GM19467 (cell line): Measurements from ENCODE around the gene FAHD2A.
"Not testable (repeated sequence)": the region's sequence is repeated elsewhere in the genome, so short reads cannot be mapped to it uniquely, and the experiment has no call there.

Source experiments
- ATAC-seq: cut with Tn5 transposase; IDR thresholded peaks from one replicate; pipeline ENCODE4 v1.9.1; 2021; ENCODE audit warnings: mild to moderate bottlenecking, moderate library complexity; ENCODE audit not compliant: unreplicated experiment

Gene FAHD2A

DNA sequence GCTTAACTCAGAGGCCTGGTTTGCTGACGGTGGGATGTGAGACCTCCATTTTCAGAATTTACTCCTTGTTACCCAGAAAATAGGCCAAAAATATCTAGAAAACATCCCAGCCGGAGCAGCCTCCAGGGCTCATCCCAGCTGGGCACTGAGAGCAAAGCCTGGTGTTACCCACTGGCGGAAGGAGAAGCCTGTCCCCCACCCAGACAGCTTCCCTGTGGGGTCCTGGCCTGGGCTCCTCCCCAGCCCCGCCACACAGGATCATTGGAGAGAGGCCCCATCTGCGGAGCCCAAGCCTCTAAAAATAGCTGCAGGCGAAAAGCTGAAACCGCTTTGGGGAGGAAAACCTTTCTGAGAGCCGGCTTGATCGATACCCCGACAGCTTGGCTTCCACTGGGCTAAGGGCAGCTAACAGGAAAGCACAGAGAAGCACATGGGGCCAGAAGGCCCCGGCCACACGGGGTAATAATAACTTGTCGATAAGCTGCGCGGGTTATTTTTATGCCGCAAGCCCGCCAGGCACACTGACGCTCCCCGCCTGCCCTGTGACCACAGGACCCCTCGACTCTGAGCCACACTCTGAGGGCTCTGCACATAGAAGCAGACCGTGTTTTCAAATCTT, 26.9 kb upstream of the FAHD2A start:
- ATAC-seq = no peak

DNA sequence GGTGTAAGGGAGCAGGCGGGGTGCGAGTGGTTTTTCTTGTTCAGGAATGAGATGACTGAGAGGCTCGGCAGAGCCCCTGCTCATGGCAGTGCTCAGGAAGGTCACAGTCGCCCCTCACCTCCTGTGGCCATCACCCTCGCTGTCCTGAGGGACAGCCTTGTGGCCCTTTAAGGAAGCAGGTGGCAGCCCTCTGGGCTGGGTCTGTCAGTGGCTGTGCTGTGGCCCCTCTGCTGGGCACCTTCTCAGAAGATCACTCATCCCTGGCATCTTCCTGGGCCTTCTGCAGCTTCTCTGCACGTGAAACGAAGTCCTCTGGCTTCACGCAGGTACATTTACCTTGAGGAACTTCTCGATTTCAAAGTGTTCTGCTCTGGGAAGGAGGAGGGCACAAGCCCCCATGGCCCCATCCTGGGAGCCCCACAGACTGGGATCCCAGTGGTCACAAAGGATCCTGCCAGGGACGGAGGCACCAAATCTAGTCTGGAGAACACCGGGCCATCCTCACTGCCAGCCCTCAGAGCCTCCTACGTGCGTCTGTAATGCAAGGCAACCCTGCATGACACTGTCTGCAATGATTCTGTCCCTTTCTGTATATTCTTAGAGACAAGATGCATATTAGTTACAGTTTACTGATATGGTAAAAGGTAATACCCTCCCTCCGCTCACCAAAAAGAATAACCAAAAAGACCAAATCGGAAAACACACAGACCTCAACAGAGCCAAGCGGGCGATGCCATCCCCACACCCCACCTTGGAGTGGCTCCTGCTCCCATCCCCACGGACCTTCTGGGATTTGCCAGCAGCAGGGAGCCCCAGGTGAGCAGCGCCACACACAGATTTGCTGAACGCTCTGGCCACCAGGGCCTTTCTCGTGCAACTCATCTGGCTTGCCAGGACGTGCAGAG, 25.9 kb upstream of the FAHD2A start:
- no peak for ATAC-seq

DNA sequence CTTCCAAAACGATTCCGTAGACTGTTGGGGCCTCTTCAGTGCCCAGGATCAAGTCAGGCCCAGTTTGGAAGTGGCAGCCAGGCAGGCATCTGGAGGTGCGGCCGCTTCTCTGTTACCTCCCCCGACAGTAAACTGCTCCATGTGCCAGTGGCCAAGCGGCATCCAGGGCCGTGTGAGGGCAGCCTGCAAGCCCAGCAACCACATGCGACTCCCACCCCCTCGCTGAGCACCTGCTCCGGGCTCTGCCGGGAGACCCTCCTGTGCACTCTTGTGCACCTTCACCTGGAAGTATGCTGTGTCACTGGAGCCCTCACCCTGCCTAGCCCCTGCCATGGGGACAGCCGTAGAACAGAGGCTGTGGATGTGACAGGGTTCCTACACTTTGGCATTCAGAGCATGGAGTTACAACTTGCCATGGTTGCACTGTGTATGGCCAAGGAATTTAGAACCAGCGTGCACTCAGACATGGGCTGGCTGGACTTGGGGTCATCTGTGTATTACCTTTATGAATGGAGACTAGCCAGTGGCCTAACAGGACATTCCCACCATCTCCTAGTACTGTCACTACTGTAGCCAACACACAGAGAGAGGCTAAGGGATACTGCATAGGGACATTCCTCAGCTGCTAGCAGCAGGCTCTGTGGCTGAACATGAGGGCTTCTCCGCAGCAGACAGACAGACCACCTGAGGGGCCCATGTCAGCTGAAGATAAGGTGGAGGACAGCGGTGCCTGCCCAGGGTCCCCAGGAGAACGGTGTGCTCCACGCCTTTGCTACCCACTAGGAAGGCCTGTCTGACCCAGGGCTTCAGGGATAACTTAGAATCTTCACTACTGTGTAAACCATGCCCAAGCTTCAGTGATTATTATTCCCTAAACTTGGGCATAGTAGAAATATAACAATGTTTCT, 25.0 kb upstream of the FAHD2A start:
- ATAC-seq = no peak

DNA sequence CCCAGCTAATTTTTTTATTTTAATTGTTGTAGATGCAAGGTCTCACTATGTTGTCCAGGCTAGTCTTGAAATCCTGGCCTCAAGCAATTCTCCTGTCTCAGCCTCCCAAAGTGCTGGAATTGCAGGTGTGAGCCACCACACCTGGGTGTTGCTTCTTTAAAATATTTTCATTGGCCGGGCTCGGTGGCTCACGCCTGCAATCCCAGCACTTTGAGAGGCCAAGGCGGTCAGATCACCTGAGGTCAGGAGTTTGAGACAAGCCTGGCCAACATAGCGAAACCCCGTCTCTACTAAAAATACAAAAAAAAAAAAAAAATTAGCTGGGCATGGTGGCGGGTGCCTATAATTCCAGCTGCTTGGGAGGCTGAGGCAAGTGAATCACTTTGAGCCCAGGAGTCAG, 24.2 kb upstream of the FAHD2A start:
- ATAC-seq = not testable (repeated sequence)

DNA sequence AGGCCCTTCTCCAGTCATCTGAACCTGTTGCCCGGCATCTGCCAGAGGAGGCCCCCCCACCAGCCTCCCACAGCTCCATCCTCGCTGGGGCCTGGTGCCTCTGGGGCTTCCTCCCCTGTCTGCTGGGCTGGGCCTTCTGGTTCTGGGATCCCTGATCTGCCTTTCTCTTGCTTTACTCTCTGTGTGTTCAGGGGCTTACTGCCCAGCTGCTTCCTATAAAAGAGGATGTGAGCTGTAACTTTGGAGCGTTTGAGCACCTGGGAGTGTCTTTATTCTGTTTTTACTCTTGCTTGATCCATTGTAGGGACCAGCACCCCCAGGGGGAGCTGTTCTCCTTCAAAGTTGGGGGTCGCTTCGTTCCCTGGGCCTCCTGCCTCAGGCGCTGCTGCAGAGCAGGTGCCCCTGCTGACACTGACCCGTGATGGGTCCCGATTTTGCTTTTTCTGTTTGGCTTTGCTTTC, 23.1 kb upstream of the FAHD2A start:
- ATAC-seq = no peak

DNA sequence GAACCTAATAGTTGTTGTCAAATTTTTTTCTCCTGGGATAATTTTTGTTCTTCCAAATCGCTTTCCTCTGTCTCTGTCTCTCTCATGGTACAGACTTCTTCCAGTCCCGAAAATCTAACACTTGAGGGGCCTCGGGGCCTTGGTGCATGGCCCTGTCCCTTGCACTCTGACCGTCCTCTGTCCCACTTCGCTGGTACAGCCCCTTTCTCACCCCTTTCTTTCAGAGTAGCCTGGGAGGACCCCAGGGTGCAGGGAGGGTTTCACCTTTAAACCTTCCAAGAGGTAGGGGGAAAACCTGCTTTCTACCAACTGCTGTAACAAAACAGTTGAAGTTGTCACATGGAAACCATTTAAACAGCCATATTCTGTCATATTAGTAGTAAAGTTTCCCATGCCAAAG, 22.2 kb upstream of the FAHD2A start:
- no peak for ATAC-seq

DNA sequence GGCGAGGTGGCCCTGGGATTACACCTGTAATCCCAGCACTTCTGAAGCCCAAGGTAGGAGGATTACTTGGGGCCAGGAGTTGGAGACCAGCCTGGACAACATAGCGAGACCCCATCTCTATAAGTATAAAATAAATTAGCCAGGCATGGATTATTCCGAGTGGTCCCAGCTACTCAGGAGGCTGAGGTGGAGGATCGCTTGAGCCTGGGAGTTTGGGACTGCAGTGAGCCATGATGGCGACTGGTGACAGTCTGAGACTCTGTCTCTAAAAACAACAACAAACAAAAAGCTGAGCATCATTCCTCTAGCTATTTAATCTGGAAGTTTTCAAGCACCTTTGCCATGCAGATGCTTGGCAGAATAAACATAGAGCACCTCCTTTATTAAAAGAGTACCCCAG, 21.8 kb upstream of the FAHD2A start:
- ATAC-seq = no peak

DNA sequence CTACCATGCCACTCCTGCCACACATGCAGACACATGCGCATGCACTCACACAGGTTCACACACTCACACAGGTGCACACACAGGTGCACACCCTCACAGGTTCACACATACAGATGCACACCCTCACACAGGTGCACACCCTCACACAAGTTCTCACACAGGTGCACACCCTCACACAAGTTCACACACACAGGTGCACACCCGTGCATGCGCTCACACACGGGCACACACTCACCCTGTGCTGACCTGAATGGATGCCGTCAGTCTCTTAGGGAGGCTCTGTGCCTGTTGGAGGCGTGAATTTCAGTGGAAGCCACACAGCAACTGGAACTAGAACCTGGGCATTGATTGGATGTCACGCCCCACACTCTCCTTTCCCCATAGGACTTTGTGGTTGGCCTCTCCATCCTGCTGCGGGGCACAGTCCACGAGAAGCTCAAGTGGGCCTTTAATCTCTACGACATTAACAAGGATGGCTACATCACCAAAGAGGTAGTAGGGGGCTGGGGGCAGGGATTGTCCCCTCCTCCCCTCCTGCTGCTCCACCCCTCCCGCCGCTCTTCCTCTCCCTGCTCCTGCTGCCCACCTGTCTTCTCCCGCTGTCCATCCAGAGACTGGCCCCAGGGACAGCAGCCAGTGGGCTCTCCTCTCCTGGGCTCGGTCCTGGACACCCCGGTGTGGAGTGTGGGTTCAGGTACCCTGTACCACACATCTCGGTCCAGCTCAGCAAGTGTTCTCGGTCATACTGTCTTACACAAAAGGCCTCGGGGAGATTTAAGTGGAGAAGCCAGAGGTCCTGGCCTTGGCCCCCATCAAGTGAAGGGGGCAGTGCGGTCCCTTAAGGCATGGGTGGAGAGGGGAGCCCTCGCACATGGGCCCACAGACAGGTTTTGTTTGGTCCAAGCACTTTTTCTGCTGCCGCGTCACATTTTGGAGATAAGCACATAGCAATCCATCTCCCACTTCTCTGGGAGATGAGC, 21.0 kb upstream of the FAHD2A start:
- no peak for ATAC-seq

DNA sequence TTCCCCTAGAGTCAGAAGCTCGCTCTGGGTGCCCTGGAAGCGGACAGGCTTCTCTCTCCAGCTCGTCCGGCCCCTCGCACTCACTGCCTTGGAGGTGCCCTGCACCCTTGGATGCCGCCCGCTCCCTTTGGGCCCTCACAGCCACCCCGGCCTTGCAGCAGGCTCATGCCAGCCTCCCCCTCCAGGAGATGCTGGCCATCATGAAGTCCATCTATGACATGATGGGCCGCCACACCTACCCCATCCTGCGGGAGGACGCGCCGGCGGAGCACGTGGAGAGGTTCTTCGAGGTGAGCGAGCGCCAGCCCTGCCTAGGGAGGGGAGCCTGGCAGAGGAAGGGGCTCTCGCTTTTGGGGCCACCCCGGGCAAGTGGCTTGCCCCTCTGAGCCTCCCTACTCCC, 20.3 kb upstream of the FAHD2A start:
- ATAC-seq = no peak

DNA sequence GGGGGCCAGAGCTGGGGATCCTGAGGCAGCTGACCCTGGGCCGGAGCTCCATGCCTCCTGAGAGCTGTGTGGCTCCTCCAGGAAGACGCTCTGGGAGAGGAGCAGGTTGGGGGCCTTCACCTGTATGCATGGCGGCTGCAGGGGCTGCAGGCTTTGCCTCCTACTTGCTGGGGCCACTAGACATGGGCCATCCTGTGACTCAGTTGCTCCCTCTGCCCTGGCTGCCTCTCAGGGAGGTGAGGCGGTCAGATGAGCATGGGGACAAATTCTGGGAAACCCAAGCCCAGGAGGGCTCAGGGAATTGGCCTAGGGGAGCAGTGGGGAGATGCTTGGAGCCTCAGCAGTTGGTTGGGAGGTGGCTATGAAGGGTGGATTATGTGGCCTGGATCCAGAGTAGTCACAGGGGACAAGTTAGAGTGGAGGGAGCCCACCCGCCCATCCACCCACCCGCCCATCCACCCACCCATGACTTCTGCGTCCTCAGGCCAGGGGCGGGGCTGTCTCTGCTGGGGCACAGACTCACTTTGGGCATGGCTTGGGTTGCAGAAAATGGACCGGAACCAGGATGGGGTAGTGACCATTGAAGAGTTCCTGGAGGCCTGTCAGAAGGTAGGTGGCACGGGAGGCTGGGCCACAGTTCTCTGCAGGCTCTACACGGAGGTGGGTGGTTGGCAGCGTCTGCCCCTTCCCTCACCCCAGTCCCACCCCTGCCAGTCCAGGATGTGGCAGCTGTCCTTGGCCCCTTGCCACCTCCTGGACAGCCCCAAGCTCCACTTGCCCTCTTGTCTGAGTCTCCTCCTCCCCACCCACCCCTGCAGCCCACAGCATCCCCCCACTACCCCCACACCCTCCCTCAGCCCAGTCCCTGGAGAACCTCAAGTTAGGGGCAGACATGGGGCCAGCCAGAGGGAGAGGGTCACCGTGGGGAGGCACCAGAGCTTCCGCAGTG, 19.5 kb upstream of the FAHD2A start:
- ATAC-seq = no peak

DNA sequence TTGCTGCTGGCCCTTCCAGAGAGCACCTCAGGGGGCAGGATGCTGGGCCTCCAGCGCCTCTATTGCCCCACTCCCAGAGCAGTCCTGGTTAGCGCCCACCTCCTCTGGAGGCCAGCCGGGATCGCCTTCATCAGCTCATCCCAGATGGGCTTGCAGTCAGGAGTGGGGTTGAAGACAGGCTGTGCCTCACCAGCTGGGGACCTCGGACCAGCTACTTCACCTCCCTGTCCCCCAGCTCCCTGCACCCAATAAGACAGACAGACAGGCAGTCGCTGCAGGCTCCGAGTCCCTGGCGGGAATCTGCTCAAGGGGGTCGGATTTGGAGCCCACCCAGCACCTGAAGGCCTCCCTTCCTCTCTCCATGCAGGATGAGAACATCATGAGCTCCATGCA, 18.9 kb upstream of the FAHD2A start:
- no peak for ATAC-seq

DNA sequence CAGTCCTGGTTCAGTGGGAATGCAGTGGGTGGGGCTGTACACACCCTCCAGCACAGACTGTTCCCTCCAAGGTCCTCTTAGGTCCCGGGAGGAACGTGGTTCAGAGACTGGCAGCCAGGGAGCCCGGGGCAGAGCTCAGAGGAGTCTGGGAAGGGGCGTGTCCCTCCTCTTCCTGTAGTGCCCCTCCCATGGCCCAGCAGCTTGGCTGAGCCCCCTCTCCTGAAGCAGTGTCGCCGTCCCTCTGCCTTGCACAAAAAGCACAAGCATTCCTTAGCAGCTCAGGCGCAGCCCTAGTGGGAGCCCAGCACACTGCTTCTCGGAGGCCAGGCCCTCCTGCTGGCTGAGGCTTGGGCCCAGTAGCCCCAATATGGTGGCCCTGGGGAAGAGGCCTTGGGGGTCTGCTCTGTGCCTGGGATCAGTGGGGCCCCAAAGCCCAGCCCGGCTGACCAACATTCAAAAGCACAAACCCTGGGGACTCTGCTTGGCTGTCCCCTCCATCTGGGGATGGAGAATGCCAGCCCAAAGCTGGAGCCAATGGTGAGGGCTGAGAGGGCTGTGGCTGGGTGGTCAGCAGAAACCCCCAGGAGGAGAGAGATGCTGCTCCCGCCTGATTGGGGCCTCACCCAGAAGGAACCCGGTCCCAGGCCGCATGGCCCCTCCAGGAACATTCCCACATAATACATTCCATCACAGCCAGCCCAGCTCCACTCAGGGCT, 17.5 kb upstream of the FAHD2A start:
- ATAC-seq = no peak

DNA sequence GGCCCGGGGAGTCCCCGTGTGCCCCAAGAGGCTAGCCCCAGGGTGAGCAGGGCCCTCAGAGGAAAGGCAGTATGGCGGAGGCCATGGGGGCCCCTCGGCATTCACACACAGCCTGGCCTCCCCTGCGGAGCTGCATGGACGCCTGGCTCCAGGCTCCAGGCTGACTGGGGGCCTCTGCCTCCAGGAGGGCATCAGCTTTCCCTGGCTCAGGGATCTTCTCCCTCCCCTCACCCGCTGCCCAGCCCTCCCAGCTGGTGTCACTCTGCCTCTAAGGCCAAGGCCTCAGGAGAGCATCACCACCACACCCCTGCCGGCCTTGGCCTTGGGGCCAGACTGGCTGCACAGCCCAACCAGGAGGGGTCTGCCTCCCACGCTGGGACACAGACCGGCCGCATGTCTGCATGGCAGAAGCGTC, 16.9 kb upstream of the FAHD2A start:
- no peak for ATAC-seq

DNA sequence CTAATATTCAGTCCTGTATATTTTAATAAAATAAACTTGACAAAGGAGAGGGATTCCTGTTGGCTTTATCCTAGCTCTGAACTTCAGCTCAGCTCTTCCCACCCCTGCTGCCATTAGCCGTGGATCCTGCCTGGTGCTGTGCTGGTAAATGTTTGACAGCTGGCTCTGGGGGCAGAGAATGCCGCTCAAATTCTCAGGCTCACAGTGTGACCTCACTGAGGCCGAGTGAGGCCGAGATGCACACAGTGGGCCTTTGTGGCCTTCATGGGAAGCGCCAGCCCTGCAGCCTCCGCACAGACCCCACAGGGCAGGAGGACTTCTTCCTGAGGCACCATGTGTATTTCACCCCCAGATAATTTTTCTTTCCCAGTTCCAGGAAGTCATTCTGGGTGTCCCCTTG, 16.5 kb upstream of the FAHD2A start:
- ATAC-seq = no peak

DNA sequence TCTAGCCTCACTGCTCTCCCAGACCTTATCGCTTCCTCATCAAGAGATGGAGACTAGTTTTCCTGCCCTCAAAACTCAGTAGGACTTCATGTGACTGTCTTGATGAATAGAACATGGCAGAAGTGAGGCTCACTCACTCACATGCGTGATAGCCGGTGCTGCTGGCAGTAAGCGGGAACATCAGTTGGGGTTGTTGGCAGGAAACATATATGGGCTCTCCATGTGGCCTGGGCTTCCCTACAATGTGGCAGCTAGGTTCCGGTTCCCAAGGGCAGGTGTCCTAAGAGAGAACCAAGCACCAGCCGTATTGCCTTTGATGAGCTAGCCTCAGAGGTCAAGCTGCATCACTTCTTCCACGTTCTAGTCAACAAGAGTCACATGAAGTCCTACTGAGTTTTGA, 15.2 kb upstream of the FAHD2A start:
- no peak for ATAC-seq

DNA sequence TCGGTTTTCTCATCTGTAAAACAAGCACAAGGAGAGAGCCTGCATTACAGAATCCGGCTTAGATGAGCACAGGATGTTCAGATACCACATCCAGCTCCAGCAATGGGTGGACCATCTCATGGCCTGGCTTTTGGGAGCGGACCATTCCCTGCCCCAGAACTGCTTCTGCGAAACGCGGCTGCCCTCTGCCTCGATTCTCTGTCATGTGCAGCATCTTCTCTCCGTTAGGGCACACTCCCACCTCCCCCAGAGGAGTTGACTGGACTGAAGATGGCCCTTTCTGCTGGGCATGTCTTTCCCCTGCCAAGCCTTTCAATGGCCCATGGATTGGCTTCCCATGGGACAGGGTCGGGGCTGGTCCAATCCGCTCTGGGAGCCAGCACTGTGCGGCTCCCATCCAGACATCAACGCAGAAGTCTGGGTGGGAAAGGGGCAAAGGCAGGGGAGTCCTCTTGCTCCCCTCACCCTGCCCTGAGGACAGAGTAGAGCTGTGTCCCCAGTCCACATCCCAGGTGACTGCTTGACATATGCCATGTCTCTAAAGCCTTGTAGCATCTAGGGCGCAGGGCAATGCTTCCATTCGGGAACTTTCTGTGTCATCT, 14.3 kb upstream of the FAHD2A start:
- no peak for ATAC-seq

DNA sequence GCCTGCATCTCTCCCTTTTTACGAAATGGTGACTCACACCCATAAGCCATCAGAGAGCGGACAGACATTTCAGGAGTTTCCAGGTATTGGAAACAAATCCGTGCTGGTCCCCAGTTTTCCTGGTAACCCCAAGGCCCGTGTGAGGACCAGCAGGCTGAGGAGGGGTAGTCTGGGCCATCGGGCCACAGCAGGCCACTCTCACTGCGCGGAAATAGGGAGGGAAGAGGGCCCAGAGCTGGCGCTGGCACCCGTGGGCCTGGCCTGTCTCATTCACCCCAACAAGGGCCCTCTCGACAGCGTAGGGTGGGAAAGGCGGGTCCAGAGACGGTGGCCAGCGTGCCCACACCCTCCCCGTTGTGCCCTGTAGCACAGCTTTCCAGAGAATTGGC, 13.7 kb upstream of the FAHD2A start:
- ATAC-seq = no peak
